22Rv1 (cell line): Measurements from ENCODE around the gene FLNA.

Source experiments
- ZFX ChIP-seq: fragments of 450-650 bp; IDR thresholded peaks from 2 replicates; pipeline ENCODE4 v1.6.1; 2017; ENCODE audit warnings: antibody characterized with exemption, borderline replicate concordance
- TF ChIP-seq, protein P1 (sequence below): fragments of 450-650 bp; IDR thresholded peaks from 2 replicates; pipeline ENCODE4 v1.5.1; 2017; ENCODE audit warnings: mild to moderate bottlenecking

DNA sequence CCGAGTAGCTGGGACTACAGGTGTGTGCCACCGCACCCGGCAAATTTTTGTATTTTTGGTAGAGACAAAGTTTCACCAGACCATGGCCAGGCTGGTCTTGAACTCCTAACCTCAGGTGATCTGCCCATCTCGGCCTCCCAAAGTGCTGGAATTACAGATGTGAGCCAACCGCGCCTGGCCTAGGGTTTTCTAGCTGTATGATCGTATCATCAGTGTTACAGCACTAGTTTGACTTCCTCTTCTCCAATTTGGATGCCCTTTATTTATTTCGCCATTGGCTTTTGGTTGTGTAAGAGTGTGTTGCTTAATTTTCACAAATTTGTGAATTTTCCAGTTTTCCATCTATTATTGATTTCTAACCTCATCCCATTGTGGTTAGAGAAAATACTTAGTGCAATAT, 73.6 kb downstream of the FLNA start:
- TF ChIP-seq, protein P1, sequence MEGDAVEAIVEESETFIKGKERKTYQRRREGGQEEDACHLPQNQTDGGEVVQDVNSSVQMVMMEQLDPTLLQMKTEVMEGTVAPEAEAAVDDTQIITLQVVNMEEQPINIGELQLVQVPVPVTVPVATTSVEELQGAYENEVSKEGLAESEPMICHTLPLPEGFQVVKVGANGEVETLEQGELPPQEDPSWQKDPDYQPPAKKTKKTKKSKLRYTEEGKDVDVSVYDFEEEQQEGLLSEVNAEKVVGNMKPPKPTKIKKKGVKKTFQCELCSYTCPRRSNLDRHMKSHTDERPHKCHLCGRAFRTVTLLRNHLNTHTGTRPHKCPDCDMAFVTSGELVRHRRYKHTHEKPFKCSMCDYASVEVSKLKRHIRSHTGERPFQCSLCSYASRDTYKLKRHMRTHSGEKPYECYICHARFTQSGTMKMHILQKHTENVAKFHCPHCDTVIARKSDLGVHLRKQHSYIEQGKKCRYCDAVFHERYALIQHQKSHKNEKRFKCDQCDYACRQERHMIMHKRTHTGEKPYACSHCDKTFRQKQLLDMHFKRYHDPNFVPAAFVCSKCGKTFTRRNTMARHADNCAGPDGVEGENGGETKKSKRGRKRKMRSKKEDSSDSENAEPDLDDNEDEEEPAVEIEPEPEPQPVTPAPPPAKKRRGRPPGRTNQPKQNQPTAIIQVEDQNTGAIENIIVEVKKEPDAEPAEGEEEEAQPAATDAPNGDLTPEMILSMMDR = no peak
- TF ChIP-seq ZFX = no peak
